ENCODE results near the gene FBLN1.

The FBLN1 gene

GRCh38 chr22:45578524-45579147, 76.0 kb downstream of the FBLN1 start:
- H3K27ac ChIP-seq (ENCODE audit: low read depth, low read length, severe bottlenecking): no peak overlapping the region
- 94 to 97% methylated on average over 5 to 6 of the region's 7 CpGs for WGBS, 2 experiments (ENCODE audit: insufficient coverage in 2 of 2)
- H3K36me3 ChIP-seq (ENCODE audit: control insufficient read depth, insufficient read depth, low read length): peaks cover 6% of the 10 kb centered on the region
- no peaks in the 10 kb centered on the region for H3K9me3 ChIP-seq (ENCODE audit: control insufficient read depth, low read length)
- H3K4me1 ChIP-seq (ENCODE audit: control insufficient read depth, insufficient read depth, low read length, poor library complexity, severe bottlenecking): peaks cover 25% of the 10 kb centered on the region
- no peak overlapping the region for H3K4me3 ChIP-seq (ENCODE audit: extremely low read depth, insufficient read depth, low read length, poor library complexity, severe bottlenecking)

DNA sequence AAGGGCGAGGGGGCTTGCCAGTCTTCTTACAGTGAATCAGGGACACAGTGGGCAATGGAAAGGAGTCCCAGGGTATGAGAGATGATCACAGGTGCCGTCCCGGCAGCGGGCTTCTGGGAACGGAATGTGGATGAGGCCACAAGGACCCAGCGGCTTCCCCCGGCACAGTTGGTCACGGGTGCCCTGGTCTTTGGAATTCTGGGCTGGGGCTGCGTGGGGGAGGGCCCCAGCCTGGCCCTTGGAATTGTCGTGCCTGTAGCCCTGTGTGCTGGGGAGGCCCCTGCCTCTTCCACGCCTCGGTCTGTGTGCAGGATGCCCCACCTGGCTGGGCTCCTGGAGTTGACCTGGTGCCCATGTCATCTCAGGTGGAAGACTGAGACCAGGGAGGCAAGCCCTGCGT, 76.6 kb downstream of the FBLN1 start:
- H3K27ac ChIP-seq (ENCODE audit: low read depth, low read length, severe bottlenecking): no peak overlapping the region
- H3K36me3 ChIP-seq (ENCODE audit: control insufficient read depth, insufficient read depth, low read length): peaks cover 6% of the 10 kb centered on the region
- H3K4me3 ChIP-seq (ENCODE audit: extremely low read depth, insufficient read depth, low read length, poor library complexity, severe bottlenecking): no peak overlapping the region
- WGBS, 2 experiments (ENCODE audit: insufficient coverage in 2 of 2): 94% methylated on average over 13 of the region's 13 CpGs
- H3K9me3 ChIP-seq (ENCODE audit: control insufficient read depth, low read length): no peaks in the 10 kb centered on the region
- H3K4me1 ChIP-seq (ENCODE audit: control insufficient read depth, insufficient read depth, low read length, poor library complexity, severe bottlenecking): peaks cover 29% of the 10 kb centered on the region

DNA sequence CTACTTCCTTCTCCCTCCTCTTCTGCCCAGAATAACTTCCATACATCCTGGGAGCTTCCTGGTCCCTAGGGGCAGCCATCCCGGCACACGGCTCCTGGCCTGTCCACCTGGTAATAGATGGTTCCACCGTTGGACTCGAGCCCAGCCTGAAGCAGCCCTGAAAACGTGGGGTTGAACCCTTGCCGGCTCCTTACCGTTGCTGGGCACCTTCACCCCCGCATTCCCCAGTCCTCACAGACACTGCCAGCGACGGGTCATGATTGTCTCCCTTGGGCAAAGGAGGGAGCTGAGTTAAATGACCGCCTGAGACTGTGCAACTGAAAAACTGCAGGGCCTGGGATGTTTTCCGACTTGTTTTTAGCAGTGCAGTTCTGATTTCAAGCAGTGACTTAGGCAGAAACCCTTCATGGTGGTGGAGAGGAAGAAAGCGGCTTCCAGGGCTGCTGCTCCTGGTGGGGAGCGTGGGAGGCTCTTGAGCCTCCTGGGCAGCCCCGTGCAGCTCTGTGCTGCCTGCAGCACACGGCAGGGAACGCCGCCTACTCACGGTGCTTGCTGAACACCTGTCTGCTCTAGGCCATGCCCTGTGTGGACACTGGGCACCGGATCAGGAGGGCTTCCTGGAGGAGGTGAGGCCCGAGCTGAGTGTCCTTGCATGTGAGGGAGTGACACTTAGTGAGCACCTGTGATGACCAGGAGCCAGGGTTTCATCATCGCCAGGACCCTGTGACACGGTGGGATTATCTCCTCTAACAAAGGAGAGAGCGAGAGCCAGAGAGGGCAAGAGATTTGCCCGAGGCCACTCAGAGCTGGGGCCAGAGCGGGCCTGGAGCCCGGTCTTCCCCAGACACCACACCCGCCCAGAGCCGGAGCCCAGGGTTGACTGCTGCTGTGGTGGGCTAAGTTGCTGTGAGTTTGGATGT, 77.4 kb downstream of the FBLN1 start:
- H3K27ac ChIP-seq (ENCODE audit: low read depth, low read length, severe bottlenecking): peak overlapping the region; percentile 74
- 95 to 97% methylated on average over 23 to 25 of the region's 29 CpGs for WGBS, 2 experiments (ENCODE audit: insufficient coverage in 2 of 2)
- H3K9me3 ChIP-seq (ENCODE audit: control insufficient read depth, low read length): no peaks in the 10 kb centered on the region
- H3K4me1 ChIP-seq (ENCODE audit: control insufficient read depth, insufficient read depth, low read length, poor library complexity, severe bottlenecking): peaks cover 29% of the 10 kb centered on the region
- peaks cover 8% of the 10 kb centered on the region for H3K36me3 ChIP-seq (ENCODE audit: control insufficient read depth, insufficient read depth, low read length)
- no peak overlapping the region for H3K4me3 ChIP-seq (ENCODE audit: extremely low read depth, insufficient read depth, low read length, poor library complexity, severe bottlenecking)

DNA sequence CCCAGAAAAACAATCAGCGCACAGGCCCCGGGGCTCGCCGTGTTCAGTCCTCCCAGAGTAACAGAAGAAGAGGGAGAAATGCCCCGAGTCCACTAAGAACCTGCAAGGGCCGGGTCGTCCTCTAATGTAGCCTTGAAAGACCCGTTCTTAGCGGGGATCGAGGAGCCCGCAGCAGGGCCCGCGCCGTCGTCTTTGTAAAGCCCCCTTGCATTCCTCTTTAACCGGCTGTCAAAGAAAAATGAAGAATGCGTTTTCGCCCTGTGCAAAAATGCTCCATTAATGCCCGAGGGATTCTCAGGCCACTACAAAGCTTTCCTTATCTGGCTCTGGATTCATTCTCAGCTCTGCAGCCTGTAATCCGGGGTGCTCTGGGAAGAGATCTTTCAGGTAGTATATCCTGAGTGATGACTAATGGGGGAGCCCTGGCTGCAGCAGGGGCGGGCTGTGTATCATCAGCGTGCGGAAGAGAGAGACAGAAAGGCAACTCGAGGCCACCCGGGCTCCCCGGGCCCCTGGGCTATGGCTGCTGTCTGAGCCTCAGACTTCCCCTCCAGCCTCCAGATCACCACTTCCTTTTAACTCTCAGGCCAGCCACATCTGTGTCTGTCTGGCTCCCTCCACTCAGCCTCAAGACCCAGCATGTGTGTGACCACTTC, 78.2 kb downstream of the FBLN1 start:
- Histone ChIP-seq H3K9me3 (ENCODE audit: control insufficient read depth, low read length) (no peaks in the 10 kb centered on the region), H3K27ac (ENCODE audit: low read depth, low read length, severe bottlenecking) (peak overlapping the region; percentile 74), H3K4me1 (ENCODE audit: control insufficient read depth, insufficient read depth, low read length, poor library complexity, severe bottlenecking) (peaks cover 29% of the 10 kb centered on the region), H3K4me3 (ENCODE audit: extremely low read depth, insufficient read depth, low read length, poor library complexity, severe bottlenecking) (no peak overlapping the region), H3K36me3 (ENCODE audit: control insufficient read depth, insufficient read depth, low read length) (peaks cover 14% of the 10 kb centered on the region)
- WGBS, 2 experiments (ENCODE audit: insufficient coverage in 2 of 2): 90 to 94% methylated on average over 22 to 23 of the region's 26 CpGs

DNA sequence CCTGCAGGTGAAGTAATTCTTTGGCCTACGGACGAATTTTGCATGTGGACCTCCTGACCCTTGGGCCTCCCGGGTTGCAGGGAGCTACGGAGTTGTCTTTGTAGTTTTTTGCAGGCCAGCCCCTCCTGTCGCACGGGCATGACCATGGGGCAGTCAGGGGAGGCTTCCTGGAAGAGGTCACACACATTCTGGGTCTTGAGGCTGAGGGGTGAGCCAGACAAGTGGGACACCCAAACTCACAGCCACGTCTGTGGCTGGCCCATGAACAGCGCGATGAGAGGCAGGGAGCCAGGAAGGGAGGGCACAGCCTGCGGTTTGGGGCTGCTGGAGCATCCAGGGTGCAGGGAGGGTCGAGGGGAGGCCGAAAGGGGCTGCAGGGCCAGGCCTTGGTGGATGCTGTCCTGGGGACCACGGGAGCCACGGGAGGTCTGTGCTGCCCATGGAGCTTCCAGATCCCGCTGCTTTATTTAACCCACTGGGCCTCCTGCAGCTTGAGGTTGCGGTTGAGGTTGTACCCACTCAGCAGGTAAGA, 78.9 kb downstream of the FBLN1 start:
- Histone ChIP-seq H3K36me3 (ENCODE audit: control insufficient read depth, insufficient read depth, low read length) (peaks cover 19% of the 10 kb centered on the region), H3K9me3 (ENCODE audit: control insufficient read depth, low read length) (no peaks in the 10 kb centered on the region), H3K27ac (ENCODE audit: low read depth, low read length, severe bottlenecking) (peak overlapping the region; percentile 54), H3K4me1 (ENCODE audit: control insufficient read depth, insufficient read depth, low read length, poor library complexity, severe bottlenecking) (peaks cover 29% of the 10 kb centered on the region), H3K4me3 (ENCODE audit: extremely low read depth, insufficient read depth, low read length, poor library complexity, severe bottlenecking) (no peak overlapping the region)
- WGBS, 2 experiments (ENCODE audit: insufficient coverage in 2 of 2): 92 to 97% methylated on average over 12 to 14 of the region's 16 CpGs

DNA sequence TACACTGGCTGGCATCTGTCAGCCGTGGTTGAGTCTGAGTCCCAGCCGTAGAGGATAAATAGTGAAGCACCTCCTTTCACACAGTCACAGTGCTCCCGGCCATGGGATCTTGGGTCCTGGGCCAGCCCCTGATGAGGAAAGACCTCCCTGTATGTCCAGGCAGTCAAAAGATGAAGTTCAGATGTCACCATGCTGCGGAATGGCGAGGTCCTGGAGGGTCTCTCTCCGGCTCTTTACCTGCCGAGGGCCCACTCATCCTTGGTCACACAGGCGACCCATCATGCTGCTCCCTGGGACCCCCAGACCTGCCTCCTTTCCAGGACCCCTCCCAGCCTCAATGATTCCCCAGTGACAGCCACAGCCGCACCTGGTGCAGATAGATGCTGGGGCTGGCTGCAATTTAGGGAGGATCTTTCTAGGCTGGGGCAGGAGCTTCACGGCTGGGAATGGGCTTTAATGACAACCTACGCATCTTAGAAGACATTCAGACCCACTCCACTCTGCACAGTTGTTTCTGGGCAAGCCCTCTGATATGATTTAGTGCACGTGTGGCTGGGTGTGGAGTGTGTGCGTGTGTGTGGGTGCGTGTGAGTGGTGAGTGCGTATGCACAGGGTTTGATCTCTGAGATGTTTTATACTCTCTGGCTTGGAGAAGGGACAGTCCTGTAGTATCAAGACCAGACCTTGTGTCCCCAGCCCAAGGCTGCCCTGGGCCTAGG, 79.7 kb downstream of the FBLN1 start:
- Histone ChIP-seq H3K36me3 (ENCODE audit: control insufficient read depth, insufficient read depth, low read length) (peaks cover 19% of the 10 kb centered on the region), H3K27ac (ENCODE audit: low read depth, low read length, severe bottlenecking) (no peak overlapping the region), H3K9me3 (ENCODE audit: control insufficient read depth, low read length) (no peaks in the 10 kb centered on the region), H3K4me1 (ENCODE audit: control insufficient read depth, insufficient read depth, low read length, poor library complexity, severe bottlenecking) (peaks cover 33% of the 10 kb centered on the region), H3K4me3 (ENCODE audit: extremely low read depth, insufficient read depth, low read length, poor library complexity, severe bottlenecking) (no peak overlapping the region)
- 94 to 95% methylated on average over 12 to 14 of the region's 15 CpGs for WGBS, 2 experiments (ENCODE audit: insufficient coverage in 2 of 2)

GRCh38 chr22:45582955-45583320, 80.3 kb downstream of the FBLN1 start:
- Histone ChIP-seq H3K9me3 (ENCODE audit: control insufficient read depth, low read length) (no peaks in the 10 kb centered on the region), H3K4me3 (ENCODE audit: extremely low read depth, insufficient read depth, low read length, poor library complexity, severe bottlenecking) (no peak overlapping the region), H3K36me3 (ENCODE audit: control insufficient read depth, insufficient read depth, low read length) (peaks cover 19% of the 10 kb centered on the region), H3K4me1 (ENCODE audit: control insufficient read depth, insufficient read depth, low read length, poor library complexity, severe bottlenecking) (peaks cover 38% of the 10 kb centered on the region), H3K27ac (ENCODE audit: low read depth, low read length, severe bottlenecking) (no peak overlapping the region)
- 97 to 98% methylated on average over 5 to 6 of the region's 6 CpGs for WGBS, 2 experiments (ENCODE audit: insufficient coverage in 2 of 2)

GRCh38 chr22:45583504-45583903, 80.8 kb downstream of the FBLN1 start:
- Histone ChIP-seq H3K4me1 (ENCODE audit: control insufficient read depth, insufficient read depth, low read length, poor library complexity, severe bottlenecking) (peaks cover 44% of the 10 kb centered on the region), H3K36me3 (ENCODE audit: control insufficient read depth, insufficient read depth, low read length) (peaks cover 19% of the 10 kb centered on the region), H3K9me3 (ENCODE audit: control insufficient read depth, low read length) (no peaks in the 10 kb centered on the region), H3K27ac (ENCODE audit: low read depth, low read length, severe bottlenecking) (no peak overlapping the region), H3K4me3 (ENCODE audit: extremely low read depth, insufficient read depth, low read length, poor library complexity, severe bottlenecking) (no peak overlapping the region)
- 77 to 93% methylated on average over 2 to 4 of the region's 5 CpGs for WGBS, 2 experiments (ENCODE audit: insufficient coverage in 2 of 2)

DNA sequence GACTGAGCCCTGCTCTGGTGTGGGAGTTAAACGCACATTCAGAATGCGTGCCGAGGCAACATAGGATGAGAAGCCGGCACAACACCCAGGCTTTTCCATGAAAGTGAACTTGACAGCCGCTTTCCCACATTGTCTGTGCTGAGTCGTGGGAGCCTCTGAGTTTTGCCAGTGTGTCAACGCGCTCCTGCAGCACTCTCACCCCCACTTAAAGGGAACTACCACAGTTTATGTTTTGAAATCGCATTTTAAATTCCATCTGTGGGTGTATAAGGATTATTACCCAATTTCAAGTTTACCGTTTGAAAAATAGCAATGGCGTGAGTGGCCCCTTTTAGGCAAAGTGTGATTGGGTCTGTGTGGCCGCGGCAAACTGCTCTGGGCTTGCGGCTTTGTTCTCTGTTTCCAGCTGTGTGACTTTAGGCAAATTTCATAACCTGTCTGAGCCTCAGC, 81.5 kb downstream of the FBLN1 start:
- Histone ChIP-seq H3K27ac (ENCODE audit: low read depth, low read length, severe bottlenecking) (no peak overlapping the region), H3K36me3 (ENCODE audit: control insufficient read depth, insufficient read depth, low read length) (peaks cover 15% of the 10 kb centered on the region), H3K9me3 (ENCODE audit: control insufficient read depth, low read length) (no peaks in the 10 kb centered on the region), H3K4me1 (ENCODE audit: control insufficient read depth, insufficient read depth, low read length, poor library complexity, severe bottlenecking) (peaks cover 46% of the 10 kb centered on the region), H3K4me3 (ENCODE audit: extremely low read depth, insufficient read depth, low read length, poor library complexity, severe bottlenecking) (no peak overlapping the region)
- WGBS, 2 experiments (ENCODE audit: insufficient coverage in 2 of 2): 89 to 94% methylated on average over 10 to 12 of the region's 14 CpGs

Measured in mesodermal cell (in vitro differentiated cells).